HG03558 (cell line): Measurements from ENCODE around the gene LRTM1.

ENCODE experiments used
- ATAC-seq: cut with Tn5 transposase; IDR thresholded peaks from one replicate; pipeline ENCODE4 v1.9.1; 2021; ENCODE audit warnings: moderate number of reproducible peaks; ENCODE audit not compliant: unreplicated experiment; ENCODE audit errors: extremely low read depth

Gene LRTM1

DNA sequence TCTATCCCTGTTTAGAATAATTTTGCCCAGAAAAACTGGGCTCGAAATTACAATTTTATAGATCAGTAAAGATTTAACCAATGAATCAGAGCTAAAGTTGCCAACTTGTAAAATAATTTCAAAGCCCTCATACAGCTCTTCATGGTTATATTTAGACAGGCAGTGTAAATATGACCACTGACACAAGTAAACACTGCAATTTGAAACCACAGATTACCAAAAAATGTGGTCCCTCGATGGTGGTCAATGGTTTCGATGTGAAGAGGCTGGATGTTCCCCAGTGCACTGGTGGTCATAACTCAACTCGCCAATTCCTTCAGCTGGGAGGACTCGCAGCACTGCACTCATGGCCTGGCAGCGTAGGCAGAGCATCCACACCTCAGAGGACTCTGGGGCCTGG is 28.6 kb downstream of the LRTM1 start:
- ATAC-seq = no peak

DNA sequence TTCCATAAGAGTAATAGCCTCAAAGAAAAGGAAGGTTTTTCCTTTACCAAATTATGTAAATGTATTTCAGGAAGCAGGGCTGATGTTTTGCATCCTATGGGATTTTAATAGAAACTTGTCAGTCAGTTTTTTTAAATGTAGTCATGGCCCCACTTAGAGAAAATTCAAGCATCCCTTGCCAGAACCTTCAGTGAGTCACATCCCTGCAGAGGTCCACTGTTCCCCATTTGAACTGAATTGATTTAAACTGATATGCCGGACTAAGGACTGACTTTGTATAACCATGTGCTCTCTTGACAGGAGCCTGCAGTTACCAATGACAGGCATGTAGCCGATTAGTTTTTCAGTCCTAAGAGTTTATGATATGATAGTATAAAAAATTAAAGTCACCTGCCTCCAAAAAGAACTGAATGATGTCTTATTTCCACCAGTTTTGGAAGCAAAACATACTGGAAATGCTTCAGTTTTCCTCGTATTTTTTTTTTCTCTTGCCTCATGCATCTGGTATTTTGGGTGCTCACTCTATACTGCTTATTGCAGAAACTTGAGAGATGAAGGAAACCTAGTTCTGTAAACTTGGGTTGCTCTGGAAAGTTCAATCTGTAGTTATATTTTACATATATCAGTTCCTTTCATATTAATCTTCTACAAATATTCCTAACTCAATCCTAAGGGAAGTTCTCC is 30.7 kb downstream of the LRTM1 start:
- ATAC-seq = no peak

GRCh38 chr3:54895613-54896012 is 32.2 kb downstream of the LRTM1 start:
- ATAC-seq = no peak

DNA sequence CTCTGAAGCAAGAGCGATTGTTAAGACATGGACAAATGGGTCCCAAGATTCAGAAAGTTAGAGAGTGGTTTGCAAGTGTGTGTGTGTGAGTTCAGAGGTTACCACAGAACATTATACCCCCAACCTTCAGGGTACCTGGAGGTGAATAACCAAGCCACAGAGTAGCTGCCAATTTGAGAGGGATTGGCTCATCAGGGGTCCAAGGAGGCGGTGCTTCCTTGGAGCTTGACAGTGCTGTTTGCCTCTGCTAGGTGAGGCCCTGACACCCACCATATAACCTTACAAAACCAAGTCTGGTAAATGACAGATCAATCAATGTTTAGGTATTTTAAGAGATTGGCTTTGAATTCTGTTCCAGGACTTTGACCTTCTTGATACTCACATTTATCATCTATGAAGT is 35.7 kb downstream of the LRTM1 start:
- ATAC-seq = no peak

DNA sequence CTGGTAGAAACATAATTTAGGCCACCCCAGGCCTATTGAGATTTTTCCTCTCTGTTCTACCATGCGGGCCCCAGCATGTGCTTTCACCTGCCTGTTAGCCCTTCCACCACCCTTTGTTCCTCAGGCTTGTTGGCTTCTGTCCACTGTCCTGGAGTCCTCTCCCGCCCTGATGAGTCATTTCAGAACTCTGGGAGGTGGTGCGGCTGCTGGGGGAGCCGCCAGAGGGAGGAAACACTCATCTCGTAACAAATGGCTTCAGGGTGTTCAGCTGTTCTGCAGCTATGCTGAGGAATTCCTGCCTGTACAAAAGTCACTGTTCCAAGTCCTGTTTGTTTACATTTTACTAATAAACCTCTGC is 36.3 kb downstream of the LRTM1 start:
- no peak for ATAC-seq

DNA sequence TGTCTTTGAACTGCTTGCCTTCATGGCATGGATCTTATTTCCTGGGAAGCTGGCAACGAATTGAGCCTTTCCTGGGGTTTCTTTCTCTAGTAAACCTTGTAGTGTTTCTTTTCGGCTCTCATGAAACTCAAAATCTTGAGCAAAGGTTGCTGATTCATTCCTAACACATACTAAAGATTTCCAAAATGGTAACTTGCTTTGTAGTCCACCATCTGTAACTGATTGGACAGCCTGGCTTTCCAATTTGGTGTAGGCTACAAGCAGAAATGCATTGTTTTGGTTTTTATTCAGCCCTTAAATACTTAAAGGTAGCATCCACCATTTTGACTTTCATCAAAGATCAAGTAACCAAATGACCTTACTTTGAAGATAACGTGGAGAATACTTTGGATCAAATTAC is 38.1 kb downstream of the LRTM1 start:
- no peak for ATAC-seq

GRCh38 chr3:54888873-54889272 is 39.0 kb downstream of the LRTM1 start:
- ATAC-seq = no peak

DNA sequence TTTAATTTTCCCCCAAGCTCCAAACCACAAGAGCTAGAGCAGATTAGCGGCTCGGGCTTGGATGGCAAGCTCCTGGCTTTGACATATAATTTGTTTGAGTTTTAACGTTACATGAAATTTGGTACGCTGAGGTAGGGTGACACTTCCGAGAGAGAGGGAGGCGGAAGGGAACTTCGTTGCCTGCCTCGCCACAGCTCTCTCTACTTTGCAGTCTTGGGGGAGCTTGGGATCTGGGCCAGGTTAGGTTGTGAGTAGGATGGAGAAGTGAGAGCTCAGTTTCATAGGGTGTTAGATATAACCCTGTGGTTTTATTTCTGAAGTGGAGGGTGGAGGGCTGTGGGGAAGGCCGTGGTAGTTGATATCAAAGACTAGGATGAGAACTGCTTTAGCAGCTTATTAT is 39.7 kb downstream of the LRTM1 start:
- no peak for ATAC-seq

DNA sequence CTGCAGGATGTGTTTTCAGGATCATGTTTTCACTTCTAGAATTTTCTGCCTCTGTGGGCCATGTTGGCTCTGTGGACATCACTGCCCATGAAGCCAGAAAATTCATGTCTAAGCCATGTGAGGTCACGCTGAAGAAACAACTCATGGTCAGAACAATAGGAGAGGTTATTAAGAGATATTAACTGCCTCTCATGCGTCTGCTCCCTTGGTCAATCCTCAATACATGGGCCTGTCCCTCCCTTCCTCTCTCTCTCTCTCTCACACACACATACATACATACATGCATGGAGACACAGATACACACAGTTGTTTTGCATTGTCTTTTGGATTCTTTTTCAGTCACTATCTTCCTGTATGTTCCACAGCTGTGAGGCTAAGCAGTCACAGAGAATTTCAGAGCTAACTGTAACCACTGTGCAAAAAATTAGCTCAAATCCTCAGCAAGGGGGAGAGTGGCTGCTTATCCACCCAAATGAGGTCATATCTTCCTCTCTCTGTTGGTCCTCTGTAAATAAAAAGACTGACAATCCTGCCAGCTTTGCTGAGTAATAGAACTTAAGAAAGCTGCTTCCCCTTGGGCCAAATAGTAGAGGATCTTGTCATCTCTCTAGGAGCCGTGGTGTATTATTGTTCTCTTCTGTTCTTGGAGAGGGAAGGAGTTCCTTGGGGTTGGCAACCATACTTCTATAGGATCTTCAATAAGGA is 45.6 kb downstream of the LRTM1 start:
- no peak for ATAC-seq

- ATAC-seq = no peak
Observed at GRCh38 chr3:54878145-54878544, 49.7 kb downstream of the LRTM1 start.

- ATAC-seq = no peak
Observed at GRCh38 chr3:54877730-54878129, 50.1 kb downstream of the LRTM1 start.

DNA sequence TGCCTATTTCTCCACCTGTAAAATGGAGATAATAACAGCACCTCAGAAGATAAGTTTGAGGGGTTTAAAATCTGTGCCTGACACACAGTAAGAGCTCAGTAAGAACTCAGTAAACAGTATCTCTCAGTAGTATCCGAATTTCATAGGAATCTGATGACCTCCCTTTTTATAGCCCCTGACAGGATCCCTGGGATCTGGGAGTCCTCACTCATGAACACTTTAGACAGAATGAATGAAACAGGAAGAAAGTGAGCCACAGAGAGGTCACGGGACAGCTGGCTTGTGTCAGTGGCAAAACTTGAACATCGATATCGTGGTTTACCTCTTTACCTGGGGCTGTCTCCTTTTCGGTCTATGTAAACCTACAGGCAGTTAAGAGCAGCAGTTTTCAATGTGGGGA is 51.2 kb downstream of the LRTM1 start:
- no peak for ATAC-seq

DNA sequence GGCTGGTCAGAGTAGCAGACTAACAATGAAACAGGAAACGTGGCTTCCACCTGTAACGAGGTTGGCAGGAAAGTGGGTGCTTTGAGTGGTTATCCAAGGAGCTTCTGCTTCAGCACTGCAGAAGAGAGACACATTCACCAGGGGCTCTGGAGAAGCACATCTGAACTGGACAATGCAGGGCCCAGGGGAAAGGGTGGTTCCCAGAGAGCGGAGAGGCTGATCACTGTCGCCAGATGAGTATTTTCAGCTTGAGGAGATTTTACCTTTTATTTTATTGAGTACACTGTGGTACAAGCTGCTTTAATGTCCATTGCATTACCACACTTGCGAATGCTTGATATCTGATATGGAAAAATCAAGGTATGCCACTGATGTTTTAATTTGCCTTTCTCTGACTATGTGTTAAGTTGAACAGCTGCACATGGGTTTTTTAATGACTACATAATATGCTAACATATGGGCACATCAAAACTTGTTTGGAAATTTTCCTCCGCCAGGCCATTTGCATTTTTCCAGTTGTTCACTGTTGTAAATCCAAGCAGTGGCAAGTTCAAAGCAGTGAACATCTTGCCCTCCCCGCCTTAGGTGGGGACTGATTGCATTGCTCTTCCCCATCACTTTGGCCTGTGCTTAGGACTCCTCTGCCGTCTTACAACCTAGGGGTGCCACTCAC is 52.1 kb downstream of the LRTM1 start:
- ATAC-seq = no peak

GRCh38 chr3:54874816-54875556 is 52.9 kb downstream of the LRTM1 start:
- no peak for ATAC-seq

DNA sequence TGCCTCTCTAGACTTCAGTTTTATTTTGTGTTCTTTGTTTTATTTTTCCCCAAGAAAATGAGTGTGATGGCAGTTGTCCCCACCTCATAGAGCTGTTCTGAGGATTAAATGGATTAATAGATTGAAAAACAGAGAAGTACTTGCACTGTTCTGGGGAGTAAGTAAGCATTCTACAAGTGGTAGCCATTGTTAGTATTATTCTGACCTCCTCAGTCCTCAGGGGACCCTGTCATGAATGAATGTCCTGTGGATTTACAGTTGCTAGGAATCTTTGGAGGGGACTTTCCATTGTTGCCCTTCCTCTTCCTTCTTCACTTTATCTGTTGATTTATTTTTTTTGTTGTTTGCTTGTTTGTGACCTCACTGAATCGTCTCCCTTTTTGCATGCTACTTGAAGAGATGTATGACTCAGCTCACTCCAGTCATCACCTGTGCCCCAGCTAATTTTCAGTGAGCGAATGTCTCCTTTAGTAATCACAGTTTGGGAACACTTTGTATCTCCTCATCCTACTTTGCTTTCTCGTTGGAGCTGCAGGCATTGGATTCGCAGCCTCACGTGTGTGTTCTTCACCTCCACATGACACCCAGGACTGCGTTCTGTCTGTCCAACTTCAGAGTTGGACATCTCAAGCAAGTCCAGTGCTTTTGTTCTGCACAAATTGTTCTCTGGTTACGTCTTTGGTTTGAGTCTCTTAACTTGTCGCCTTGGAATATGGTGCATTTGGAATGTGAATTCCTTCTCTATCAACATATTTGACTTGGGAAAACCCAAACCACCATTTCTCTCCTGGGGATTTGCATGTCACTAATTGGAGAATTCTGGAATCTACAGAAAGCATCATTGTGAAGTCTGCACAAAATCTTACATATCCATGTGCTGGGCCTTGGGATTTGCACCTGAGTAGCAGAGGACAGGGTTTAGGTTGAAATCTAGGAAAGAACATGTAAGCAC is 54.5 kb downstream of the LRTM1 start:
- ATAC-seq = no peak

DNA sequence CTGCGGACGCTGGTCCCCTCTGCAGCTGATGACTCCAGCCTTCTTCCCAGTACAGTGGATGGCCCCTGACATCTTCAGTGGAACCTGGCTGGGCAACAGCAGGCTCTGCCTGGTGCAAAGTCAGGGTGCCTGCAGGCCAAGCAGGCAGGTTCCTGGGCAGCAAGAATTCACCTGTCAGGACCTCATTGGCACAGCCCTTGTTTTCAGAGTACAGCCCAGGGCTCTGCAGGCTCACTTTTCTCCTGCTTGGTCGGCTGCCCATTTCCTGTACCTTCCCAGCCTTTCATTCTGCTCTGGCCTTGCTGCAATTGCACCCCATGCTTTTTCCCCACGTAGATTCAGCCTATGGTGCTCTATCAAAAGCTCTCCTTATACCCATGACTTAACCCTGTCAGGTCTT is 56.0 kb downstream of the LRTM1 start:
- ATAC-seq = no peak

DNA sequence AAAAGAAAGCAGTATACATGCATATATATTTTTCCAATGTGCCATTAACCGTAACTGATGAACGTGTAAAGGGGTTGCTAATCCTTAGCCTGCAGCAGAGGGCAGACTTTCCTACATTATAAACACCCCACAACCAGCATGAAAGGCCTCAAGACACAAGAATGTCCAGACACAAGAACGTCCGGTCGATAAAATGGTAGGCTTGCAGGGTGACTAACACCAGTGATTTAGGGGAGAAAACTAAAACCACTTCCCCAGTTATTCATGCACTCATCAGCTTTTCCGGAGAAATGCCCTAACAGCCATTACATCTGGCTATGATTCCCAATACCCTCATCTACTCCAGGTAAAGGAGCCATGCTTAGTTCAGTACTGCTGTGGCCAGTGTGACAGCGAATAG is 57.4 kb downstream of the LRTM1 start:
- ATAC-seq = no peak
